Measurements from ENCODE around the gene HHIPL1.

Gene HHIPL1

GRCh38 chr14:99720941-99721791 lies 76.2 kb downstream of the HHIPL1 start:
- no peak for DNase-seq

- DNase-seq, result no peak
These were observed 77.0 kb downstream of the HHIPL1 start for GRCh38 chr14:99721792-99722516.

DNA sequence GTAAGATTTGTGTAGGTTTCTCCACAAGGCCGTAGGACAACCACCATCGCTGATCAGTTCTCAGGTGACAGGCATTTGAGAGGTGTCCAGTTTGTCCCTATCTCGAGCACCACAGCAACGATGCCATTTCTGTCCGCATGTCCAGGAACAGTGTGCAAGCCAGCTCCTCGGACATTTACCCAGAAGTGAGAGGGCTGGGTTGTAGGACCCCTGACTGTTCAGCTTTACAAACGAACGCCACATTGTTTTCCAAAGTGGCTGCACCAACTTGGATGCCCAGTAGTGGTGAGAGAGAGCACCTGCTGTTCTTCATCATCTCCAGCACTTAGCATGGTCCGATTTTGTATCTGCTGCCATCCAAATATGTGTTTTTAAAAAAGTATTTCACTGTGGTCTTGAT lies 77.8 kb downstream of the HHIPL1 start:
- no peak for DNase-seq

DNA sequence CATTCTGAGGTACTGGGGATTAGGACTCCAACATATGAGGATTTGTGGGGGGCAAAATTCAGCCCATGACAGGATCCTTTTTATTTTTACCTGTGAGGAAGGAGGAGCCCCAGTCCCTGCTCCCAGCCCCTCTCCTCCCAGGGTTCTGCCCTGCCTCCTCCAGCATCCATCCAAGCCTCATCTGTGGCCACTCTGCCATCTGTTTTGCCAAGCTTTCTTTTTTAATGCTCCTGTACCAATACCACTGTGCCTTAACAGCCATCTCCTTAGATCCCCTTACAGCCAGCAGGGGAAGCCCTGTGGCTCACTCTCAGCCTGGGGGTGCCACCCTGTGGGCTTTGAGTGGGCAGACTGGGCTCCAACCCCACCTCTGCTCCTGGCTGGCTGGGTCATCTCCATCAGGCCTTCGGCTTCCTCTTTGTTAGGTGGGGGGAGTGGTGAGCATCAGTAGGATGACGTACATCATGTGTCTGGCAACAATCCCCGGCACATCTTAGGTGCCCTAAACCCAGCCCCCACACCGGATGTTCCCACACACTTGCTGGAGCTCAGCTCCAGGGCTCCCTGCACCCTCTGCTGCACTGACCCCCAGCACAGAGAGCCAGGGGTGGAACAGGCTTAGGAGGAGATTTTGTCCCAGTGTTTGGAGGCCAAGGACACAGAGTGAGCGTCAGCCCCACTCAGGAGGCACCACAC lies 79.4 kb downstream of the HHIPL1 start:
- DNase-seq, result no peak

DNA sequence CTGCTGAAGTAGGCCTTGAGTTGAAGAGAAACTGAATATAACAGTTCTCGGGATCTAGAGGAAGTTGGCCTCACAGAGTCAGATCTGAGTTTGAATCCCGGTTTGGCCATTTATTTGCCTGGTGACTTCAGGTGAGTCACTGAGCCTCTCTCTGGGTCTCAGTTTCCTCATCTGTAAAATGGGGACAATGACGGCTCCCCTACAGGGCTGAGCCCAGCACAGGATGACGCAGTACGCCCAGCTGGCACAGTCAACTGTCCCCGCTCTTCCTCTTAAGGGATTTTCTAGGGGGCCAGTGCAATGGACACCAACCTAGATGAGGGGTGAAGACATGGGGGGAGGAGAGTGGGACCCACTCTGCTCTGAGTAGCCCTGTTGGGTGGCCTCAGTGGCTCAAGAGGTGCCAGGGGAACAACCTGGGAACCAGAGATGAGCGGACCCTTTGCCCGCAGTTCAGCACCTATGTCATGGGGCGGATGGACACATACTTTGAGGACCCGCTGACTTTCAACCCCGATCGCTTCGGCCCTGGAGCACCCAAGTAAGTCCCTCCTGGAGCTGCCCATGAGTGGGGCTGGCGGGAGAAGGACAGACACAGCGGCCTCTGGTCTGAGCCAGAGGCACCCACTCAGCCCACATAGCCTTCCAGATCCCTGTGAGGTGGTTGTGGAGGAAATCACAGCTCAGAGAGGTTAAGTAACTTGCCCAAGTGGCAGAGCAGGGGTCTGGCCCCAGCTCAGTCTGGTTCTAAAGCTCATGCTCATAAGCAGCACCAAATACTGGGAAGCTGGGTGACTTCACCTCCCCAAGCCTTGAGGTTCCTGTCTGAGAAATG lies 80.2 kb downstream of the HHIPL1 start:
- no peak for DNase-seq

DNA sequence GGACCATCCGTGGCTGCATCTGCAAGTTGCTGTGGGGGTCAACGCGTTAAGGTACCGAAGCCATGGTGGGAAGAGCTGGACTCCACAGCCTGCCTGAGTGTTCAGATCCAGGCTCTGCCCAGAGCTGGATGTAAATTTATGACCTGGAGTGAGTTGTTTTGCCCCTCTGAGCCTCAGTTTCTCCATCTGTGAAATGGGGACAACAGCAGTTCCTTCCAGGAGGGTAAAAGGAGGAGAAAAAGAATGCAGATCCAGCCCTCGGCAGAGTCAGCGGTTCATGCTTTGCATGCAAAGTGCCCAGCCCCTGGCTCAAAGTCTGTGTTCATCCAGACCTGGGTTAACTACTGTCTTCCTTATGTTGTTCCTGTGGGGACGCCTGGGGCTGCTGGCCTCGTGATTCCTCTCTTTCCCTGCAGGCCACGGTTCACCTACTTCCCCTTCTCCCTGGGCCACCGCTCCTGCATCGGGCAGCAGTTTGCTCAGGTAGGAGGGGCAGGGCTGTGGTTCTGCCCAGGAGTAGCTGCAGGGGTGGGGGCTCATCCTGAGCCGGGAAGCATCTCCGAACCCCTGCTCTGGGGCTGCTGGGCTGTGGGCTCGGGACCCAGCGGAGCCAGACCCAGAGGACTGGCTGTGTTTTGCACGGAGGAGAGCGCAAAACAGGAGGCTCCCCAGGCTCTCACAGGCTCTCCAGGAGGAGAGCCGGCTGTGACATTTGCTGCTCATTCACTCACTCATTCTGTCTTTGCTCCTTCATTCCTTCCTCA lies 81.0 kb downstream of the HHIPL1 start:
- DNase-seq, result peak; percentile 23

GRCh38 chr14:99726538-99727095 lies 81.7 kb downstream of the HHIPL1 start:
- DNase-seq, result no peak

GRCh38 chr14:99727096-99727870 lies 82.4 kb downstream of the HHIPL1 start:
- no peak for DNase-seq

DNA sequence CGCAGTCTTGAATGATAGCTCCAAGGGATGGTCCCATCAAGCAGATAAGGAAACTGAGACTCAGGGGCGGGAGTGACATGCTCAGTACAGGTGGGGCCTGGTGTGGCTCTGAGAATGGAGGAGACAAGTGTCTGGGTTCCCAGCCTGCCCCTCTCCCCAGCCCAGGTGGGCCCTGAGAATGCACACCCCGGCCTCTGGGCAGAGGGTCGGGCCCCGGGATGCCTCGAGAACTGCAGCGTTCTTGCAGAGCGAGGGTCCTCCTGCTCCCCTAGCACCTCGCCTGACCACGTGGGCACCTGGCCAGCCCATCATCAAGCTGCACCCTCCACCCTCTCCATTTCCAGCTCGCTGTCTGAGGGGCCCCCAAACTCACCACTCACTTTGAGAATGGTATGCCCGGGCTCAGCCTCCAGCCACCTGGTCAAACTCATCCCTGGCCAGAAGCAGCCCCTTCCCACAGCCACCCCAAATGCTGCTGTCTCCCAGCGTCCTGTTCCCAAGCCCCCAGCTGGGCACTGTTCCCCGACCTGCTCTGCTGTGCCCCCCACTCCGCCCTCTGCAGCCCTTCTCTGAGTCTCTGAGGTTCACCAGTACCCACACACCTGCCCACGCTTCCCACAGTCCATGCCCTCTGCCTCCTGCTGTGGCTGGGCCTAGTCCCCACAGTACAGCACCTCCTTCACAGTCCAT lies 83.4 kb downstream of the HHIPL1 start:
- no peak for DNase-seq

DNA sequence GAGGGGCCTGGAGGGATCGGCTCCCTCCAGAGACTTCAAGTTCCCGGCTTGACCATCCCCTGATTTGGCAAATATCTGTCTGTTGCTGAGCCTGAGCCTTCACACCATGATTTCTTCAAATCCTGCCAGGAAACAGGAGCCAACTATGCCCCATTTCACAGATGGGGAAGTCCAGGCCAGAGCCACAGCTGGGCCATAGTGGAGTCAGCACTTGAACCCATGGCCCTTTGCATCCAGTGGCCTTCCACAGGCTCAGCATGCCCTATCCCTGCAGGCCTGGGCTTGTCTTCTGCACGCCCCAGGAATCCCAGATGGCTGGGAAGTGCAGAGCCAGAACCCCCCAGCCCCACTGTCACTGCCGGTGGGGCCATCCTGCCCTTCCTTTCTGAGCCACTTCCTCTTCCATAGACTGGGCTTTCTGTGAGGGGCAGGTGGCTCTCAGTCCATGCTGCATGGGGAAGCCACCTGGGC lies 84.1 kb downstream of the HHIPL1 start:
- DNase-seq, result no peak

Data from DMS79 treated with DMSO at 0.1 percent for 48 hours (cell line).